Colonic mucosa (tissue), 4 donors: ENCODE data around the gene DNAJC15. TPM values are rescaled to one million over a fixed set of nuclear protein-coding genes. Genes with fewer than 3 reads are reported as not detected.
"Not testable (repeated sequence)": the region's sequence is repeated elsewhere in the genome, so short reads cannot be mapped to it uniquely, and the experiment has no call there.

ENCODE experiments used
- DNase-seq: peaks from one replicate; pipeline ENCODE4 v3.0.0-alpha.2; 2020
- H3K27ac ChIP-seq: fragments of 200-600 bp; one replicate; pipeline ENCODE4 v1.8.0; 2021
- H3K27me3 ChIP-seq: fragments of 200-600 bp; one replicate; pipeline ENCODE4 v1.8.0; 2021
- H3K36me3 ChIP-seq: fragments of 200-600 bp; one replicate; pipeline ENCODE4 v1.8.0; 2021
- H3K4me1 ChIP-seq: fragments of 200-600 bp; one replicate; pipeline ENCODE4 v1.8.0; 2021; ENCODE audit warnings: mild to moderate bottlenecking
- H3K4me3 ChIP-seq: fragments of 200-600 bp; one replicate; pipeline ENCODE4 v1.8.0; 2021
- H3K9ac ChIP-seq, 2 donors: one replicate each; pipeline ENCODE4 v1.7.0; 2013; ENCODE audit warnings: control low read depth in 2 of 2, low read depth in 2 of 2, low read length in 2 of 2
- H3K9me3 ChIP-seq: fragments of 200-600 bp; one replicate; pipeline ENCODE4 v1.8.0; 2021
- intact Hi-C: fragments of 100-400 bp; cut with DNase I; formaldehyde crosslinking; loops from one replicate; pipeline ENCODE4 v1.14.1; 2022
- total RNA-seq, 2 donors: library from RNA; stranded (reverse); fragmentation: NEBNext Ultra II Directional in 1 of 2; extraction: Animal tissue kit (Norgen Biotek cat#: 25700) in 1 of 2; gene quantifications; one replicate each; pipeline ENCODE4 v1.2.1, GENCODE V29; 2021
- TF ChIP-seq, protein P1 (sequence below): fragments of 200-600 bp; IDR thresholded peaks from one replicate; pipeline ENCODE4 v1.8.0; 2022; ENCODE audit warnings: antibody characterized with exemption, mild to moderate bottlenecking
- donor health status: healthy.
- donor health status: DM: no; HTN: no; CAD: no.
- donor health status: DM: no; HTN: no; CAD: no.

The DNAJC15 gene
- total RNA-seq, 2 donors from 2014 or later, result 6.6 to 14.6 TPM

DNA sequence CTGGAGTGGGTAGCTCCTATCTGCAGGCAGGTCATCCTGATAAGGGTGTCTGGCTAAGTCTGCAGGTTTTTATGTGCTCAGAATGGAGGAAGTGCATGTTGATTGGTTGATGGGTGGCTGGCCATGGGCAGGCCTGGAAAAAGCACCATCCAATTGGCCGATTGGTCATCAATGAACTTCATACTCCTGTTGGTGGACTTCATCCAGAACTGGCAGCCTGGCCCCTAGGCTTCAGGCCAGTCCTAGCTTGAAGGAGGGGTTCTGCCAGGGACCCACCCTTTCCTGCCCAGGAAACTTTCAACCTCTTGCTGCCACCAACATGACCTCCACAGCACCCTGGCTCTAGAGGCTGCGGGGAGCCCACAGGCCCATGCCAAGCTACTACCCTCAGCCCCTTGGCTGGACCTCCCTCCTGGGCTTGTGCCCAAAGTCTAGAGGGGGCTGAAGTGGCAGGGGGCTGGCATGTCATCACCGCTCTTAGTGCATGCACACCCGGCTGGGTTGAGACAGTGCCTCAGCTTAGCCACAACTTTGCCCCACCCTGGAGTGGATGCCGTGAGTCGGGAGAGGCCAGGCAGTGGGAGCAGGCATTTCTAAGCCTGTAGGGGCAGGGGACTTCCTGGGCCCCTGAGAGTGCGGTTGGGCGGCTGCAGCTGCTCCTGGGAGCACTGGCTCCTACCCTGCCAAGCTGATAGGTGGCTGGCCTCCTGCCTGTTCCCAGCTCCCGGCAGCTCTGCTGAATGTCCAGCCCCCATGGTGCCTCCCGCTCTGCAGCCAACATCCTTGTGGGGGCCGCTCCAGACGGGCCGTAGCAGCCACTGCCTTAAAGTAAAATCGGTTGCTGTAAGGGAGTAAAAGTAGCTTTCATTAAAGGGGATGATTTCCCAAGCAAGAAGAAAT lies 13.2 kb downstream of the DNAJC15 start:
- TF ChIP-seq, protein P1, sequence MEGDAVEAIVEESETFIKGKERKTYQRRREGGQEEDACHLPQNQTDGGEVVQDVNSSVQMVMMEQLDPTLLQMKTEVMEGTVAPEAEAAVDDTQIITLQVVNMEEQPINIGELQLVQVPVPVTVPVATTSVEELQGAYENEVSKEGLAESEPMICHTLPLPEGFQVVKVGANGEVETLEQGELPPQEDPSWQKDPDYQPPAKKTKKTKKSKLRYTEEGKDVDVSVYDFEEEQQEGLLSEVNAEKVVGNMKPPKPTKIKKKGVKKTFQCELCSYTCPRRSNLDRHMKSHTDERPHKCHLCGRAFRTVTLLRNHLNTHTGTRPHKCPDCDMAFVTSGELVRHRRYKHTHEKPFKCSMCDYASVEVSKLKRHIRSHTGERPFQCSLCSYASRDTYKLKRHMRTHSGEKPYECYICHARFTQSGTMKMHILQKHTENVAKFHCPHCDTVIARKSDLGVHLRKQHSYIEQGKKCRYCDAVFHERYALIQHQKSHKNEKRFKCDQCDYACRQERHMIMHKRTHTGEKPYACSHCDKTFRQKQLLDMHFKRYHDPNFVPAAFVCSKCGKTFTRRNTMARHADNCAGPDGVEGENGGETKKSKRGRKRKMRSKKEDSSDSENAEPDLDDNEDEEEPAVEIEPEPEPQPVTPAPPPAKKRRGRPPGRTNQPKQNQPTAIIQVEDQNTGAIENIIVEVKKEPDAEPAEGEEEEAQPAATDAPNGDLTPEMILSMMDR, result no peak
- no peaks in the 10 kb centered on the region for H3K4me1 ChIP-seq
- no peaks in the 10 kb centered on the region for H3K27me3 ChIP-seq
- intact Hi-C loops, result no loop called here
- H3K9ac ChIP-seq, result no peak overlapping the region
- no peaks in the 10 kb centered on the region for H3K36me3 ChIP-seq
- no peak for DNase-seq
- H3K27ac ChIP-seq, result no peak overlapping the region
- no peaks in the 10 kb centered on the region for H3K9me3 ChIP-seq
- H3K4me3 ChIP-seq, result no peak overlapping the region

DNA sequence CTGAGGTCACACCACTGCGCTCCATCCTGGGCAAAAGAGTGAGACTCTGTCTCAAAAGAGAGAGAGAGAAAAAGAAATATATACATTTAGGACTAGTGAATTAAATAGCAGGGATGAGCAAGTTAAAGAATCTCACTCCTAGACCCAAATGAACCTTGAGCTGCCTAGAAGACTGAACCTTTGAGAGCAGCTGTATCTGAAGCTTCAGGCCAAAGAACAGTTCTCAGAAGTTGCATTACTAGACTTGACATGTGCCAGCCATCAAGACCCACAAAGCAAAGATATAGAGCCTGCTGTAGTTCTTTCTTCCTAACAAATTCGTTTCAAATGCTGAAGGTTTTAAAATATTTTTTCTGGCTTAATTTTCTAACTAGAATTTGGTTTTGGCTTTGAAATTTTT lies 16.6 kb downstream of the DNAJC15 start:
- Histone ChIP-seq H3K27me3 (no peaks in the 10 kb centered on the region), H3K4me1 (peaks cover 6% of the 10 kb centered on the region), H3K9ac (no peak overlapping the region), H3K4me3 (no peak overlapping the region), H3K36me3 (no peaks in the 10 kb centered on the region), H3K27ac (no peak overlapping the region), H3K9me3 (no peaks in the 10 kb centered on the region)
- intact Hi-C loops, result no loop called here
- no peak for DNase-seq
- TF ChIP-seq, protein P1, result no peak

DNA sequence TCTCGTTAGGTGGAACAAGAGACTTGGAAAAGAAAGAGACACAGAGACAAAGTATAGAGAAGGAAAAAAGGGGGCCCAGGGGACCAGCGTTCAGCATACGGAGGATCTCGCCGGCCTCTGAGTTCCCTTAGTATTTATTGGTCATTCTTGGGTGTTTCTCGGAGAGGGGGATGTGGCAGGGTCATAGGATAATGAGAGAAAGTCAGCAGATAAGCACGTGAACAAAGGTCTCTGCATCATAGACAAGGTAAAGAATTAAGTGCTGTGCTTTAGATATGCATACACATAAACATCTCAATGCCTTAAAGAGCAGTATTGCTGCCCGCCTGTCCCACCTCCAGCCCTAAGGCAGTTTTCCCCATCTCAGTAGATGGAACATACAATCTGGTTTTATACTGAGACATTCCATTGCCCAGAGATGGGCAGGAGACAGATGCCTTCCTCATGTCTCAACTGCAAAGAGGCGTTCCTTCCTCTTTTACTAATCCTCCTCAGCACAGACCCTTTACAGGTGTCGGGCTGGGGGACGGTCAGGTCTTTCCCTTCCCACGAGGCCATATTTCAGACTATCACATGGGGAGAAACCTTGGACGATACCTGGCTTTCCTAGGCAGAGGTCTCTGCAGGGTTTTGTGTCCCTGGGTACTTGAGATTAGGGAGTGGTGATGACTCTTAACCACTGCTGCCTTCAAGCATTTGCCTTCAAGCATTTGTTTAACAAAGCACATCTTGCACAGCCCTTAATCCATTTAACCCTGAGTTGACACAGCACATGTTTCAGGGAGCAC lies 17.4 kb downstream of the DNAJC15 start:
- H3K4me1 ChIP-seq, H3K27me3 ChIP-seq, H3K9me3 ChIP-seq, H3K4me3 ChIP-seq, H3K36me3 ChIP-seq, intact Hi-C loops, H3K27ac ChIP-seq, DNase-seq, H3K9ac ChIP-seq: not testable (repeated sequence)

DNA sequence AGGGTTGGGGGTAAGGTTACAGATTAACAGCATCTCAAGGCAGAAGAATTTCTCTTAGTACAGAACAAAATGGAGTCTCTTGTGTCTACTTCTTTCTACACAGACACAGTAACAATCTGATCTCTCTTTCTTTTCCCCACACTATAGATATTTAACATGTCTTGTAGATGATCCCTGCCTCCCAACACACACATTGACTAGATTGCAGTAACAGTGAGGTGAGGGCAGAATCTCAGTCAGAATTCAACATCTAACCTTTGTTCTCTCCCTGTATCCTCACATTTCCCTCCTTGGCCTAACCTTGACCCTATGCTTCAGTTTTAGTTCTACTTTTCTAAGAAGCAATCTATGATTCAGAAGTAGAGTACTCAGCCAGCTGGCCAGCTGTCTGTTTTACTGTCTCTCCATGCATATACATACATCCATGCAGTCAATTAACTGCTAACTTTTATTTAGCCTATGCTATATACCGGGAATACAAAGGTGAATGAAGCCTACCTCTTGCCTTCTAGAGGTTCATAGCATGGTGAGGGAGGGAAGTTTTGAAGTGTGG lies 18.1 kb downstream of the DNAJC15 start:
- H3K9me3 ChIP-seq, result no peaks in the 10 kb centered on the region
- H3K9ac ChIP-seq, result no peak overlapping the region
- DNase-seq, result no peak
- H3K27ac ChIP-seq, result no peak overlapping the region
- no peaks in the 10 kb centered on the region for H3K27me3 ChIP-seq
- intact Hi-C loops, result no loop called here
- H3K4me3 ChIP-seq, result no peak overlapping the region
- H3K36me3 ChIP-seq, result no peaks in the 10 kb centered on the region
- TF ChIP-seq, protein P1, result no peak
- peaks cover 6% of the 10 kb centered on the region for H3K4me1 ChIP-seq

DNA sequence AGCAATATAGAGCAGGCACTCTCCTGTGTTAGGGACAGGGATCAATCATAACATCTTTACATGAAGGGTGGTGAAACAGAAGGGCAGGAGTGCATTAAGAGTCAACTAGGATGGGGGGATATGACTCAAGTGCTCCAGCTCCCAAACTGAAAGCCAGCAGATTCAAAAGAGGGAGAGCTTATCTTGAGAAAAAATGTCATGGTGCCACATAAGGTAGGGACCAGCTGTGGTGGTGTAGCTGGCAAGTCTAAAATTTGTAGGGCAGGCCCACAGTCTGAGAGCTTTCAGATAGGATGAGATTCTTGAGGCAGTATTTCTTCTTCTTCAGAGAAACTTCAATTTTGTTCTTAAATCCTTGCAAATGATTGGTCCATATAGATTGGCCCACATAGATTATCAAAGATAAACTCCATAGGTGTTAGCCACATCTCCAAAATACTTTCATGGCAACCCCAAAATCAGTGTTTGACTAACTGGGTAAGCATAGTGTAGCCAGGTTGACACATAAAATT lies 19.1 kb downstream of the DNAJC15 start:
- DNase-seq, result no peak
- intact Hi-C loops, result no loop called here
- Histone ChIP-seq H3K4me3 (no peak overlapping the region), H3K9ac (no peak overlapping the region), H3K36me3 (no peaks in the 10 kb centered on the region), H3K4me1 (peaks cover 6% of the 10 kb centered on the region), H3K27ac (no peak overlapping the region), H3K9me3 (no peaks in the 10 kb centered on the region), H3K27me3 (no peaks in the 10 kb centered on the region)
- TF ChIP-seq, protein P1, result no peak
